ENCODE results near the gene SHOX. TPM values are rescaled to one million over a fixed set of nuclear protein-coding genes. Genes with fewer than 3 reads are reported as not detected.

The SHOX gene
- total and polyA plus RNA-seq, 12 donors = not detected

DNA sequence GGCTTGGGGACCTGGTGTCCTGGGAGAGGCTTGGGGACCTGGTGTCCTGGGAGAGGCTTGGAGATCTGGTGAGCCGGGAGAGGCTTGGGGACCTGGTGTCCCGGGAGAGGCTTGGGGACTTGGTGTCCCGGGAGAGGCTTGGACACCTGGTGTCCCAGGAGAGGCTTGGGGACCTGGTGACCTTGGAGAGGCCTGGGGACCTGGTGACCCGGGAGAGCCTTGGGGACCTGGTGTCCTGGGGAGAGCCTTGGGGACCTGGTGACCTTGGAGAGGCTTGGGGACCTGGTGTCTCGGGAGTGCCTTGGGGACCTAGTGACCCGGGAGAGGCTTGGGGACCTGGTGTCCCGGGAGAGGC lies 12.6 kb downstream of the SHOX start:
- Histone ChIP-seq H3K4me1 (replicated peaks in 1 of 2) (no peaks in the 10 kb centered on the region), H3K27ac (no peak overlapping the region), H3K4me3 (no peak overlapping the region), H3K36me3 (replicated peaks in 1 of 2) (no peaks in the 10 kb centered on the region), H3K27me3 (peaks cover 48% of the 10 kb centered on the region), H3K9me3 (replicated peaks in 1 of 3) (no peaks in the 10 kb centered on the region)
- intact Hi-C loops (cut with DNase I) = no loop called here
- WGBS, 4 donors = 47 to 80% (median 59%) methylated on average over 1 to 7 of the region's 7 CpGs
- TF ChIP-seq, protein P1, sequence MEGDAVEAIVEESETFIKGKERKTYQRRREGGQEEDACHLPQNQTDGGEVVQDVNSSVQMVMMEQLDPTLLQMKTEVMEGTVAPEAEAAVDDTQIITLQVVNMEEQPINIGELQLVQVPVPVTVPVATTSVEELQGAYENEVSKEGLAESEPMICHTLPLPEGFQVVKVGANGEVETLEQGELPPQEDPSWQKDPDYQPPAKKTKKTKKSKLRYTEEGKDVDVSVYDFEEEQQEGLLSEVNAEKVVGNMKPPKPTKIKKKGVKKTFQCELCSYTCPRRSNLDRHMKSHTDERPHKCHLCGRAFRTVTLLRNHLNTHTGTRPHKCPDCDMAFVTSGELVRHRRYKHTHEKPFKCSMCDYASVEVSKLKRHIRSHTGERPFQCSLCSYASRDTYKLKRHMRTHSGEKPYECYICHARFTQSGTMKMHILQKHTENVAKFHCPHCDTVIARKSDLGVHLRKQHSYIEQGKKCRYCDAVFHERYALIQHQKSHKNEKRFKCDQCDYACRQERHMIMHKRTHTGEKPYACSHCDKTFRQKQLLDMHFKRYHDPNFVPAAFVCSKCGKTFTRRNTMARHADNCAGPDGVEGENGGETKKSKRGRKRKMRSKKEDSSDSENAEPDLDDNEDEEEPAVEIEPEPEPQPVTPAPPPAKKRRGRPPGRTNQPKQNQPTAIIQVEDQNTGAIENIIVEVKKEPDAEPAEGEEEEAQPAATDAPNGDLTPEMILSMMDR (IDR thresholded peaks at IDR 0.05) = no peak
- no peak for TF ChIP-seq POLR2A (IDR thresholded peaks at IDR 0.05)
- DNase-seq = peak in 2 of 7 donors; percentile 2 to 6

DNA sequence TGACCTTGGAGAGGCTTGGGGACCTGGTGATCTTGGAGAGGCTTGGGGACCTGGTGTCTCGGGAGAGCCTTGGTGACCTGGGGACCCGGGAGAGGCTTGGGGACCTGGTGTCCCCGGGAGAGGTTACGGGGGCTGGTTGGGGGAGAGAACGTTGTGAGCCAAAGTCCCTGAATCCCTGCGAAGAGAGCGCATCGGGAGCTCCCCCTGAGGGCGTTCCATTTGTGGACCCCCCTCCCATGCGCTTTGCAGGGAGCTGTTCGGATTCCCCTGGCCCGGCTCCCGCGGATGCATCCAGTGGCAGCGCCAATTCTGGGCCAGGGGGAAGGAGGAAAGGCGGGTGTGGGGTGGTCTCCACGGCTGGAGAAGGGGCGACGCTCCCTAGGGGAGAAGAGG lies 13.3 kb downstream of the SHOX start:
- no peak for TF ChIP-seq POLR2A (IDR thresholded peaks at IDR 0.05)
- TF ChIP-seq, protein P1 (IDR thresholded peaks at IDR 0.05) = no peak
- Histone ChIP-seq H3K9me3 (replicated peaks in 1 of 3) (no peaks in the 10 kb centered on the region), H3K4me1 (replicated peaks in 1 of 2) (no peaks in the 10 kb centered on the region), H3K27me3 (peaks cover 42% of the 10 kb centered on the region), H3K4me3 (no peak overlapping the region), H3K27ac (no peak overlapping the region), H3K36me3 (replicated peaks in 1 of 2) (no peaks in the 10 kb centered on the region)
- WGBS, 4 donors = 3 to 8% (median 4%) methylated on average over 5 to 19 of the region's 19 CpGs
- DNase-seq = peak in 2 of 7 donors; percentile 6 to 15
- intact Hi-C loops (cut with DNase I) = no loop called here

DNA sequence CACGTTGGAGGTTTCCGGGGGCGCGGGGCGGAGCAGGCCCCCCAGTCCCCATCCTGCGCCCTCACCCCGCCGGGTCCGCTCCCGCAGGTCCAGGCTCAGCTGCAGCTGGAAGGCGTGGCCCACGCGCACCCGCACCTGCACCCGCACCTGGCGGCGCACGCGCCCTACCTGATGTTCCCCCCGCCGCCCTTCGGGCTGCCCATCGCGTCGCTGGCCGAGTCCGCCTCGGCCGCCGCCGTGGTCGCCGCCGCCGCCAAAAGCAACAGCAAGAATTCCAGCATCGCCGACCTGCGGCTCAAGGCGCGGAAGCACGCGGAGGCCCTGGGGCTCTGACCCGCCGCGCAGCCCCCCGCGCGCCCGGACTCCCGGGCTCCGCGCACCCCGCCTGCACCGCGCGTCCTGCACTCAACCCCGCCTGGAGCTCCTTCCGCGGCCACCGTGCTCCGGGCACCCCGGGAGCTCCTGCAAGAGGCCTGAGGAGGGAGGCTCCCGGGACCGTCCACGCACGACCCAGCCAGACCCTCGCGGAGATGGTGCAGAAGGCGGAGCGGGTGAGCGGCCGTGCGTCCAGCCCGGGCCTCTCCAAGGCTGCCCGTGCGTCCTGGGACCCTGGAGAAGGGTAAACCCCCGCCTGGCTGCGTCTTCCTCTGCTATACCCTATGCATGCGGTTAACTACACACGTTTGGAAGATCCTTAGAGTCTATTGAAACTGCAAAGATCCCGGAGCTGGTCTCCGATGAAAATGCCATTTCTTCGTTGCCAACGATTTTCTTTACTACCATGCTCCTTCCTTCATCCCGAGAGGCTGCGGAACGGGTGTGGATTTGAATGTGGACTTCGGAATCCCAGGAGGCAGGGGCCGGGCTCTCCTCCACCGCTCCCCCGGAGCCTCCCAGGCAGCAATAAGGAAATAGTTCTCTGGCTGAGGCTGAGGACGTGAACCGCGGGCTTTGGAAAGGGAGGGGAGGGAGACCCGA lies 14.0 kb downstream of the SHOX start:
- no peaks in the 10 kb centered on the region for H3K9me3 ChIP-seq (replicated peaks in 1 of 3)
- 1 to 2% (median 2%) methylated on average over 20 to 95 of the region's 95 CpGs for WGBS, 4 donors
- peak in 2 of 7 donors; percentile 9 to 24 for DNase-seq
- TF ChIP-seq, protein P1 (IDR thresholded peaks at IDR 0.05) = no peak
- no peak for TF ChIP-seq POLR2A (IDR thresholded peaks at IDR 0.05)
- H3K4me1 ChIP-seq (replicated peaks in 1 of 2) = no peaks in the 10 kb centered on the region
- H3K36me3 ChIP-seq (replicated peaks in 1 of 2) = no peaks in the 10 kb centered on the region
- H3K4me3 ChIP-seq = no peak overlapping the region
- H3K27ac ChIP-seq = no peak overlapping the region
- intact Hi-C loops (cut with DNase I) = no loop called here
- peaks cover 42% of the 10 kb centered on the region for H3K27me3 ChIP-seq

DNA sequence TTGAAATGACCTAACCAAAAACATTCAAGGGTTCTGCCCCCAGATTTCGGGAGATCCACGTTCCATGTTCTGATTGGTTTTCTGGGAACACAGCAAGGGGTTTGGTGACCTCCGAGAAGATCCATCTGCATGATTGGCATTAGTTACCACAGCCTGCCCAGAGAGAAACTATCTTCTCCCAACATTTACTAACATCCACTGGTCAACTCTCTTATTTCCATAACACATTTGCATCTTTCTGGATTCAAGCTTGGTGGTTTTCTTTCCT lies 15.6 kb downstream of the SHOX start:
- no peaks in the 10 kb centered on the region for H3K36me3 ChIP-seq (replicated peaks in 1 of 2)
- H3K27me3 ChIP-seq = peaks cover 26% of the 10 kb centered on the region
- DNase-seq = peak in 1 of 7 donors; percentile 3
- no peaks in the 10 kb centered on the region for H3K4me1 ChIP-seq (replicated peaks in 1 of 2)
- no peak overlapping the region for H3K27ac ChIP-seq
- intact Hi-C loops (cut with DNase I) = no loop called here
- H3K4me3 ChIP-seq = no peak overlapping the region
- H3K9me3 ChIP-seq (replicated peaks in 1 of 3) = no peaks in the 10 kb centered on the region
- TF ChIP-seq POLR2A (IDR thresholded peaks at IDR 0.05) = no peak
- TF ChIP-seq, protein P1 (IDR thresholded peaks at IDR 0.05) = no peak
- 14 to 44% (median 23%) methylated on average over 2 to 3 of the region's 3 CpGs for WGBS, 4 donors
